ENCODE measurements around the gene PER1. TPM values are rescaled to one million over a fixed set of nuclear protein-coding genes. Genes with fewer than 3 reads are reported as not detected.

PER1 gene
- total RNA-seq, 1 donor from 2014 or later = 40.8 TPM

GRCh38 chr17:8142158-8142886, 9.9 kb downstream of the PER1 start:
- H3K9me3 Mint-ChIP-seq (ENCODE audit: low read depth) = no peaks in the 10 kb centered on the region
- TF ChIP-seq CTCF (IDR thresholded peaks at IDR 0.05; ENCODE audit: unreplicated experiment) = no peak
- peaks cover 23% of the 10 kb centered on the region for H3K36me3 Mint-ChIP-seq (ENCODE audit: insufficient read depth)
- no peak for DNase-seq (ENCODE audit: low spot score, unreplicated experiment)
- no peaks in the 10 kb centered on the region for H3K4me1 Mint-ChIP-seq (ENCODE audit: low read depth)
- H3K4me3 Mint-ChIP-seq (ENCODE audit: low read depth) = no peak overlapping the region
- H3K27ac Mint-ChIP-seq = no peak overlapping the region
- H3K27me3 Mint-ChIP-seq = no peaks in the 10 kb centered on the region

GRCh38 chr17:8141741-8142140, 10.5 kb downstream of the PER1 start:
- no peak for DNase-seq (ENCODE audit: low spot score, unreplicated experiment)
- H3K27me3 Mint-ChIP-seq = peaks cover 2% of the 10 kb centered on the region
- no peaks in the 10 kb centered on the region for H3K9me3 Mint-ChIP-seq (ENCODE audit: low read depth)
- no peak overlapping the region for H3K27ac Mint-ChIP-seq
- peaks cover 20% of the 10 kb centered on the region for H3K36me3 Mint-ChIP-seq (ENCODE audit: insufficient read depth)
- H3K4me1 Mint-ChIP-seq (ENCODE audit: low read depth) = no peaks in the 10 kb centered on the region
- H3K4me3 Mint-ChIP-seq (ENCODE audit: low read depth) = no peak overlapping the region
- no peak for TF ChIP-seq CTCF (IDR thresholded peaks at IDR 0.05; ENCODE audit: unreplicated experiment)

- Mint-ChIP-seq H3K27me3 (peaks cover 4% of the 10 kb centered on the region), H3K4me1 (ENCODE audit: low read depth) (no peaks in the 10 kb centered on the region), H3K27ac (no peak overlapping the region), H3K4me3 (ENCODE audit: low read depth) (no peak overlapping the region), H3K36me3 (ENCODE audit: insufficient read depth) (peaks cover 14% of the 10 kb centered on the region), H3K9me3 (ENCODE audit: low read depth) (no peaks in the 10 kb centered on the region)
- TF ChIP-seq CTCF (IDR thresholded peaks at IDR 0.05; ENCODE audit: unreplicated experiment) = no peak
- no peak for DNase-seq (ENCODE audit: low spot score, unreplicated experiment)
Measured at GRCh38 chr17:8141045-8141444, 11.2 kb downstream of the PER1 start.

- Mint-ChIP-seq H3K36me3 (ENCODE audit: insufficient read depth) (peaks cover 12% of the 10 kb centered on the region), H3K27ac (no peak overlapping the region), H3K4me1 (ENCODE audit: low read depth) (no peaks in the 10 kb centered on the region), H3K9me3 (ENCODE audit: low read depth) (no peaks in the 10 kb centered on the region), H3K27me3 (peaks cover 4% of the 10 kb centered on the region), H3K4me3 (ENCODE audit: low read depth) (no peak overlapping the region)
- DNase-seq (ENCODE audit: low spot score, unreplicated experiment) = no peak
- TF ChIP-seq CTCF (IDR thresholded peaks at IDR 0.05; ENCODE audit: unreplicated experiment) = no peak
Measured at GRCh38 chr17:8140065-8141029, 11.9 kb downstream of the PER1 start.

- DNase-seq (ENCODE audit: low spot score, unreplicated experiment) = peak; percentile 96
- Mint-ChIP-seq H3K4me1 (ENCODE audit: low read depth) (no peaks in the 10 kb centered on the region), H3K9me3 (ENCODE audit: low read depth) (no peaks in the 10 kb centered on the region), H3K27me3 (peaks cover 10% of the 10 kb centered on the region), H3K36me3 (ENCODE audit: insufficient read depth) (peaks cover 10% of the 10 kb centered on the region), H3K4me3 (ENCODE audit: low read depth) (no peak overlapping the region), H3K27ac (no peak overlapping the region)
- TF ChIP-seq CTCF (IDR thresholded peaks at IDR 0.05; ENCODE audit: unreplicated experiment) = peak; percentile 91
Measured at GRCh38 chr17:8138672-8139371, 13.4 kb downstream of the PER1 start.

All from progenitor cell of endocrine pancreas (in vitro differentiated cells).